ENCODE data around the gene MEAF6.

DNA sequence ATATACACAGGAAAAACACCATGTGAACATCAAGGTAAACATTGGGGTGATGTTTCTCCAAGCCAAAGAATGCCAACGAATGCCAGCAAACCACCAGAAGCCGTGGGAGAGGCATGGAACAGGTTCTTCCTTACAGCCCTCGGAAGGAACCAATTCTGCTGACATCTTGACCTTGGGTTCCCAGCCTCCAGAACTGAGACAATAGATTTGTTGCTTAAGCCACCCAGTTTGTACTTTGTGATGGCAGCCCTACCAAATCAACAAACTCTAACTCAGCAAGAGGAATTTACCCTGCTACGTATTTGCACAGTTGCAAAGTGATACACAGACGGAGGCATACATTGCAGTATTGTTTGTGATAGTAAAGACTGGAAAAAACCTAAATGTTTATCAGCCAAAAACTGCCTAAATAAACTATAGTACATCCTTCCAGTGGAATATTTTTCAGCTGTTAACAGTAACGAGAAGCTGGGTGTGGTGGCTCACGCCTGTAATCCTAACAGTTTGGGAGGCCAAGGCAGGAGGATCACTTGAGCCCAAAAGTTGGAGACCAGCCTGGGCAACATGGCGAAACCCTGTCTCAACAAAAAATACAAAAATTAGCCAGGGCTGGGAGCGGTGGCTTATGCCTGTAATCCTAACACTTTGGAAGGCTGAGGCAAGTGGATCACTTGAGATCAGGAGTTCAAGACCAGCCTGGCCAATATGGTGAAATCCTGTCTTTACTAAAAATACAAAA, 52.7 kb downstream of the MEAF6 start:
- TF ChIP-seq EZH2 (IDR thresholded peaks at IDR 0.05; ENCODE audit: borderline replicate concordance, low read length): no peak
- TF ChIP-seq, protein P1, sequence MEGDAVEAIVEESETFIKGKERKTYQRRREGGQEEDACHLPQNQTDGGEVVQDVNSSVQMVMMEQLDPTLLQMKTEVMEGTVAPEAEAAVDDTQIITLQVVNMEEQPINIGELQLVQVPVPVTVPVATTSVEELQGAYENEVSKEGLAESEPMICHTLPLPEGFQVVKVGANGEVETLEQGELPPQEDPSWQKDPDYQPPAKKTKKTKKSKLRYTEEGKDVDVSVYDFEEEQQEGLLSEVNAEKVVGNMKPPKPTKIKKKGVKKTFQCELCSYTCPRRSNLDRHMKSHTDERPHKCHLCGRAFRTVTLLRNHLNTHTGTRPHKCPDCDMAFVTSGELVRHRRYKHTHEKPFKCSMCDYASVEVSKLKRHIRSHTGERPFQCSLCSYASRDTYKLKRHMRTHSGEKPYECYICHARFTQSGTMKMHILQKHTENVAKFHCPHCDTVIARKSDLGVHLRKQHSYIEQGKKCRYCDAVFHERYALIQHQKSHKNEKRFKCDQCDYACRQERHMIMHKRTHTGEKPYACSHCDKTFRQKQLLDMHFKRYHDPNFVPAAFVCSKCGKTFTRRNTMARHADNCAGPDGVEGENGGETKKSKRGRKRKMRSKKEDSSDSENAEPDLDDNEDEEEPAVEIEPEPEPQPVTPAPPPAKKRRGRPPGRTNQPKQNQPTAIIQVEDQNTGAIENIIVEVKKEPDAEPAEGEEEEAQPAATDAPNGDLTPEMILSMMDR (conservative IDR thresholded peaks at IDR 0.05 in 1 of 2, IDR thresholded peaks at IDR 0.05 in 1 of 2; ENCODE audit: extremely low read depth in 1 of 2, insufficient read depth in 1 of 2, low read depth in 1 of 2, low read length in 2 of 2): no peak

Measured in mammary epithelial cell (primary cell).